ENCODE data around the gene SLC15A5.

The SLC15A5 gene

GRCh38 chr12:16310934-16311333 lies 33.4 kb upstream of the SLC15A5 start (continued):
- TF ChIP-seq CREB5 (CRISPR knock-in tag; IDR thresholded peaks at IDR 0.05; ENCODE audit: low read depth) (no peak), ISL1 (CRISPR knock-in tag; IDR thresholded peaks at IDR 0.05) (no peak)

GRCh38 chr12:16307856-16308475 lies 30.5 kb upstream of the SLC15A5 start:
- no peak for TF ChIP-seq ARNTL (CRISPR knock-in tag; IDR thresholded peaks at IDR 0.05; ENCODE audit: borderline replicate concordance, low read depth)
- no peak for TF ChIP-seq GLIS3 (CRISPR knock-in tag; IDR thresholded peaks at IDR 0.05)
- TF ChIP-seq TSHZ2 (CRISPR knock-in tag; IDR thresholded peaks at IDR 0.05), result no peak
- TF ChIP-seq CSDC2 (CRISPR knock-in tag; IDR thresholded peaks at IDR 0.05), result no peak
- TF ChIP-seq CSRNP3 (CRISPR knock-in tag; IDR thresholded peaks at IDR 0.05), result no peak
- TF ChIP-seq TOX (CRISPR knock-in tag; IDR thresholded peaks at IDR 0.05; ENCODE audit: borderline replicate concordance), result no peak
- ATAC-seq, result no peak

- ATAC-seq, result no peak
- TF ChIP-seq ZNF8 (CRISPR knock-in tag; IDR thresholded peaks at IDR 0.05), result no peak
- no peak for TF ChIP-seq GLIS3 (CRISPR knock-in tag; IDR thresholded peaks at IDR 0.05)
- TF ChIP-seq SNAI2 (CRISPR knock-in tag; IDR thresholded peaks at IDR 0.05), result no peak
- TF ChIP-seq POU6F1 (CRISPR knock-in tag; IDR thresholded peaks at IDR 0.05; ENCODE audit: borderline replicate concordance, low read depth), result no peak
- TF ChIP-seq OSR1 (CRISPR knock-in tag; IDR thresholded peaks at IDR 0.05), result no peak
- TF ChIP-seq CREB5 (CRISPR knock-in tag; IDR thresholded peaks at IDR 0.05; ENCODE audit: low read depth), result no peak
Measured at GRCh38 chr12:16303939-16304338, 26.5 kb upstream of the SLC15A5 start.

- no peak for ATAC-seq
- TF ChIP-seq TOX (CRISPR knock-in tag; IDR thresholded peaks at IDR 0.05; ENCODE audit: borderline replicate concordance), result no peak
- TF ChIP-seq CREB5 (CRISPR knock-in tag; IDR thresholded peaks at IDR 0.05; ENCODE audit: low read depth), result no peak
- TF ChIP-seq RARB (CRISPR knock-in tag; IDR thresholded peaks at IDR 0.05), result no peak
- TF ChIP-seq TCF4 (CRISPR knock-in tag; IDR thresholded peaks at IDR 0.05; ENCODE audit: borderline replicate concordance), result no peak
- TF ChIP-seq ZFP3 (CRISPR knock-in tag; IDR thresholded peaks at IDR 0.05), result no peak
- no peak for TF ChIP-seq ZNF565 (CRISPR knock-in tag; conservative IDR thresholded peaks at IDR 0.05; ENCODE audit: low read depth)
Measured at GRCh38 chr12:16300736-16301135, 23.3 kb upstream of the SLC15A5 start.

Measured in SK-N-SH treated with all-trans-retinoic acid at 6 μM for 48 hours (cell line).